ENCODE measurements around the gene ASPRV1.

DNA sequence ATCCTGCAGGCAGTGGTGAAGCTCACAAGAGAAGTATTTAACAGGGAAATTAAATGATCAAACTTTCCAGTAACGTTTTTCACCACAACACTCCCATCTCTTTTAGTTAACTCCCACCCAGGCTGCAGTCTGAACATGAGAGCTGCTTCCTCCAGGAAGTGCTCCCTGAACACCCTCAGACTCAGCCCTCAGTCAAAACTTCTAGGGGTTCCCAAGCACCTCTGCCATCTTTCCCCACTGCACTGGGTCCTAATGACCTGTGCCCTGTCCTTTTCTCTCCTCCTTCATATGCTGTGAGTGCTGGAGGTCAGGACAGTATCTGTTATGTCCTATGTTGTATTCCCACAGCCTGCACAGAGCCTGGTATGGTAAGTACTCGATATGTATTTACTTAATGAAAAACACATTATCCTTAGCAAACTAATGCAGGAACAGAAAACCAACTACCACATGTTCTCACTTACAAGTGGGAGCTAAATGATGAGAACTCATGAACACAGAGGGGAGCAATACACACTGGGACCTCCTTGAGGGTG, 49.2 kb upstream of the ASPRV1 start:
- TF ChIP-seq, protein P1, sequence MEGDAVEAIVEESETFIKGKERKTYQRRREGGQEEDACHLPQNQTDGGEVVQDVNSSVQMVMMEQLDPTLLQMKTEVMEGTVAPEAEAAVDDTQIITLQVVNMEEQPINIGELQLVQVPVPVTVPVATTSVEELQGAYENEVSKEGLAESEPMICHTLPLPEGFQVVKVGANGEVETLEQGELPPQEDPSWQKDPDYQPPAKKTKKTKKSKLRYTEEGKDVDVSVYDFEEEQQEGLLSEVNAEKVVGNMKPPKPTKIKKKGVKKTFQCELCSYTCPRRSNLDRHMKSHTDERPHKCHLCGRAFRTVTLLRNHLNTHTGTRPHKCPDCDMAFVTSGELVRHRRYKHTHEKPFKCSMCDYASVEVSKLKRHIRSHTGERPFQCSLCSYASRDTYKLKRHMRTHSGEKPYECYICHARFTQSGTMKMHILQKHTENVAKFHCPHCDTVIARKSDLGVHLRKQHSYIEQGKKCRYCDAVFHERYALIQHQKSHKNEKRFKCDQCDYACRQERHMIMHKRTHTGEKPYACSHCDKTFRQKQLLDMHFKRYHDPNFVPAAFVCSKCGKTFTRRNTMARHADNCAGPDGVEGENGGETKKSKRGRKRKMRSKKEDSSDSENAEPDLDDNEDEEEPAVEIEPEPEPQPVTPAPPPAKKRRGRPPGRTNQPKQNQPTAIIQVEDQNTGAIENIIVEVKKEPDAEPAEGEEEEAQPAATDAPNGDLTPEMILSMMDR (optimal IDR thresholded peaks at IDR 0.05 in 1 of 3, IDR thresholded peaks at IDR 0.05 in 1 of 3, conservative IDR thresholded peaks at IDR 0.05 in 1 of 3; ENCODE audit: extremely low read depth in 1 of 3, insufficient read depth in 2 of 3, low read length in 3 of 3), result no peak
- TF ChIP-seq EZH2 (IDR thresholded peaks at IDR 0.05; ENCODE audit: low read length), result no peak
